SIG-M5 treated with dmso at 0.1 percent for 504 hours (cell line): Measurements from ENCODE around the gene RAB6A.
"Not testable (repeated sequence)": the region's sequence is repeated elsewhere in the genome, so short reads cannot be mapped to it uniquely, and the experiment has no call there.

Experiments
- DNase-seq: peaks from one replicate; lab custom pipeline; 2025; ENCODE audit not compliant: unreplicated experiment; lab: John Stamatoyannopoulos, UW

Gene RAB6A

GRCh38 chr11:73766763-73767162 lies 5.9 kb upstream of the RAB6A start:
- no peak for DNase-seq

- no peak for DNase-seq
Measured at GRCh38 chr11:73762732-73763131, 1.9 kb upstream of the RAB6A start.

- DNase-seq: no peak
Measured at GRCh38 chr11:73761403-73761945, 600 bp upstream of the RAB6A start.

- no peak for DNase-seq
Measured at GRCh38 chr11:73760135-73760678, 667 bp downstream of the RAB6A start.

GRCh38 chr11:73759610-73760134 lies 1.2 kb downstream of the RAB6A start:
- no peak for DNase-seq

GRCh38 chr11:73758451-73758850 lies 2.4 kb downstream of the RAB6A start:
- DNase-seq: no peak

GRCh38 chr11:73757598-73757997 lies 3.3 kb downstream of the RAB6A start:
- peak; percentile 77 for DNase-seq

GRCh38 chr11:73755670-73756069 lies 5.2 kb downstream of the RAB6A start:
- DNase-seq: no peak

GRCh38 chr11:73753938-73754337 lies 6.9 kb downstream of the RAB6A start:
- DNase-seq: no peak

GRCh38 chr11:73752903-73753302 lies 8.0 kb downstream of the RAB6A start:
- DNase-seq: no peak

GRCh38 chr11:73752216-73752867 lies 8.5 kb downstream of the RAB6A start:
- DNase-seq: no peak

GRCh38 chr11:73750862-73751261 lies 10.0 kb downstream of the RAB6A start:
- DNase-seq: not testable (repeated sequence)

- no peak for DNase-seq
Measured at GRCh38 chr11:73750228-73750627, 10.6 kb downstream of the RAB6A start.

- no peak for DNase-seq
Measured at GRCh38 chr11:73749118-73749517, 11.8 kb downstream of the RAB6A start.

- no peak for DNase-seq
Measured at GRCh38 chr11:73748300-73748699, 12.6 kb downstream of the RAB6A start.

- DNase-seq: no peak
Measured at GRCh38 chr11:73747762-73748161, 13.1 kb downstream of the RAB6A start.

- DNase-seq: no peak
Measured at GRCh38 chr11:73746701-73747100, 14.2 kb downstream of the RAB6A start.

- DNase-seq: no peak
Measured at GRCh38 chr11:73743045-73743444, 17.8 kb downstream of the RAB6A start.

- not testable (repeated sequence) for DNase-seq
Measured at GRCh38 chr11:73735959-73736358, 24.9 kb downstream of the RAB6A start.

- no peak for DNase-seq
Measured at GRCh38 chr11:73734993-73735392, 25.9 kb downstream of the RAB6A start.

- DNase-seq: not testable (repeated sequence)
Measured at GRCh38 chr11:73734011-73734410, 26.9 kb downstream of the RAB6A start.

- DNase-seq: not testable (repeated sequence)
Measured at GRCh38 chr11:73732936-73733335, 27.9 kb downstream of the RAB6A start.
